ENCODE results near the gene PRKD2.

The PRKD2 gene

DNA sequence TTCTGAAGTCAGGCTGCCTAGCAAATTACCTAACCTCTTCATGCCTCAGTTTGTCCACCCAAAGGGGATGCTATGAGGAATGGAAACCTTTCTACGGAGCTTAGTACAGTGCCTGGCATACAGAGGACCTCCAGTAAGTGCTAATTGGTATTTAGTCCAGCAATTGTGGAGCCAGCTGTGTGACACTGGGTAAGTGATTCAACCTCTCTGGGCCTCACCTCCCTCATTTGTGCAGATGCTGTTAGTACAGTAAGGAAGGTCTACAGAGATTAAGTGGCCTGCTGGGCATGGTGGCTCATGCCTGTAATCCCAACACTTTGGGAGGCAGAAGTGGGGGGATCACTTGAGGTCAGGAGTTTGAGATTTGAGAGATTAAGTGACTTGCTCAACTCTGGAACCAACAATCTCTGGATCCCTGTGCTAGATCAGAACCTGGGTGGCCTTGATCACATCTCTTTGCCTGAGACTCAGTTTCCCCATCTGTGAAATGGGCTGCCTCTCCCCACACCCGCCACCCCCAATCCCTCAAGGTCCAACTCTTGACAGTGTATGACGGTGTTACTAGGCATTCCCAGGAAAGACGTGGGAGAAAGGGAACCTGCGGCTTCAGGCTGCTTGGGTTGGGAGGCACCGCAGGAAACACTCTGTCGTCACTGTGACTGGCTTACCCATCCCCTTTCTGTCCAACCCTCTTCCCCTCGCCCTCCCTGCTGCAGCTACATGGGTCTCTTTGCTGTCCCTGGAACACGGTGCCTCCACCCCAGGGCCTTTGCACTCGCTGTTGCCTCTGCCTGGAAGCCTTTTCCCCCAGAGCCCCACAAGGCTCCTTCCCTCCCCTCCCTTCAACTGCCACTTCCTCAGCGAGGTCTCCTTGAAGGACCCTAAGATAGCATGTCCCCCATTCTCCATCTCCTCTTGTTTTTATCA lies 18.3 kb downstream of the PRKD2 start:
- DNase-seq, result no peak

DNA sequence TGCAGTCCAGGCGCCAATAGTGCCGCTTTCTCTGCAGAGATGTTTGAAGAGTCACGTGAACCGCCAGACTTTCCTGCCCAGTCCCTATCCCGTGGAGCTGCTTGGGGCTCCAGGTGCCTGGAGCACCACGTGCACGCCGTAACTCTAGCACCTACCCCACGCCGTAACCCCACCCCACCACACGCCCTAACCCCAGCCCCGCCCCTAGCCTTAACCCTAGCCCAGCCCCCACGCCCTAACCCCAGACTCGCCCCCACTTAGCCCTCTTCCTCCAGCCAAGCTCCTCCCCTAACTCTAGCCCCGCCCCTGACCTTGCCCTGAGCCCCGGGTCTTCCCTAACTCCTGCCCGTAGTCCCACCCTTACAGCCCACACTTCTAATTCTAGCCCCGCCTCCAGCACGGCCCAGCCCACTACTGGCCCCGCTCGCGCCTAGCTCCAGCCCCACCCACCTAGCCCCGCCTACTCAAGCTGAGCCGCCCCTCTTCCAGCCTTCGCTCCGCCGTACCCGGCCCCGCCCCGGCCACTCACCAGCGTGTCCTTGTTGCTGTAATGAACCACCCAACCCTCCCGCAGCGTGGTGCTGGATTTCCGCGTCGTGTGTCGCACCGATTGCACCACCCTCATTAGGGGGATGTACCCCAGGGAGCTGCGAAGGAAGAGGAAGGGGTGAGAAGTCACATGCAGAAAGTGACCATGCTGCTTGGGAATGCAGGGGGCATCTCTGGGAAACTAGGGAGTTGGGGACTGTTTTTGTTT lies 19.5 kb downstream of the PRKD2 start:
- DNase-seq, result no peak

DNA sequence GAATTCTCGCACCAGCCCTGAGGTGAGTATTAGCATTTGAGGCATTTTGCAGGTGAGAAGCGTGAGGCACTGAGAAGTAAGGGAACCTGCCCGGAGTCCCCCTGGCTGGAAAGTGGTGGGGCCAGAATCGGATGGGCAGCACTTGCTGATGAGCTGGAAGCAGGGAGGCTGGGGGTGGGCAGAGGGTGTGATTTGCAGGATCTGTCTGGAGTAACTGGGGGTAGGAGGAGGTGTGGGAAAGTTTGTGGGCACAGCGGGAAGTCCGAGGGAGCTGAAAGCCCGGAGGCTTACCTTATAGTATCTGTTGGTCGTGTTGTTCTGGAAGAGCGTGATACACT lies 20.1 kb downstream of the PRKD2 start:
- DNase-seq, result no peak

DNA sequence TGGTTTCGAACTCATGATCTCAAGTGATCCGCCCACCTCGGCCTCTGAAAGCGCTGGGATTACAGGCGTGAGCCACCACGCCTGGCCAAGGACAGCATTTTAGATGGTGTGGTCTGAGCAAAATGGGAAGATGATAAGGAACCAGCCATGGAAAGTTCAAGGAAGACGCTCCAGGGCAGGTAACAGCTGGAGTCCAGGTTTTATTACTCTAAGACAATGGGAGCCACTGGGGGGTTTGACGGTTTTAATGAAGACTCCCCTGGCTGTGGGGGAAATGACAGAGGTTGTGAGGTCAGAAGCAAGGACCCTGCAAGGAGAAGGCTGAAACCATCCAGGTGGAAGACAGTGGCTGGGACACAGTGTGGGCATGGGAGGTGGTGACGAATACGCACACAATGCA lies 20.9 kb downstream of the PRKD2 start:
- DNase-seq, result no peak

DNA sequence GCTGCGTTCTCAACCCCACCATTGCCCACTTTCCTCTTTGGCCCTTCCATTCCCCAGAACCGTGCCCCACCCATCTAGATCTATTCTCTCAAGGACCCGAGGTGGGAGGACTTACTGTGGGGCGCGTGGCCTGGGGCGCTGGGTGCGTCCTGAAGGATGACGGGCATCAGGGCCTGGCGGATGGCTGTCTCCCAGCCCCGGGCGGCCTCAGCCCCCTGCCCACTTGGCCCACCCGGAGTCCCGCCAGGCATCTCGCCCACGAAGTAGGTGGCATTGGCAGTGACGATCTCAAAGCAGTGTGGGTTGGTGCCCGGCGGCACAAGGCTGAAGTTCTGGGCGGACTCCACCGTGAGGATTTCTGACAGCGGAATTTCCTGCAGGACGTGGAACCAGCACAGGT lies 23.2 kb downstream of the PRKD2 start:
- no peak for DNase-seq

DNA sequence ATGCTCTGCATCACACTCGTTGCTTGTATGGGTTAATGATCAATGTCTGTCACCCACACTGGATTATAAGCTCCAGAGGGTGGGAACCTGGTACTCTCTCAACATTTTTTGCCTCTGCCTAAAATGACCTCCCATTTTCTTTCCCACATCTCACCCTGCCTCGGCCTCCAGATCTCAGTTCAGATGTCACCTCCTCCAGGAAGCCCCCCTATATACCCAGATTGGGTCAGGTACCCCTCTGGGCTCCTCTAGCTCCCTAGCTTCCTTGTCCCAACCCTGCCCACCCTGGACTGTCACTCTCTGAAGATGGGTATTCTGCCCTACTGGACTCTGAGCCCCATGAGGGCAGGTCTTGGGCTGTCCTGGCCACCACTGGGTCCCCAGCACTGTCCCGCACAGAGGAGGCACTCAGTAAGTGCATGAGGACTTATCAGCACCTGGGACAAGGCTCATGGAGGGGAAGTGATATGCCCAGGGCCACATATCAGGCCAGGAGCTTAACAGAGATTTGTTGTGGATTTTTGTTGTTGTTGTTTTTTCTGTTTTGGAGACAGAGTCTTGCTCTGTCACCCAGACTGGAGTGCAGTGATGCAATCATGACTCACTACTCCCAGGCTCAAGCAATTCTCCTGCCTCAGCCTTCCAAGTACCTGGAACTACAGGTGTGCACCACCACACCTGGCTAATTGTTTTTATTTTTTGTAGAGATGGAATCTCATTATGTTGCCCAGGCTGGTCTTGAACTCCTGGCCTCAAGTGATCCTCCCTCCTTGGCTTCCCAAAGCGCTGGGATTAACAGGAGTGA lies 23.8 kb downstream of the PRKD2 start:
- DNase-seq, result no peak

DNA sequence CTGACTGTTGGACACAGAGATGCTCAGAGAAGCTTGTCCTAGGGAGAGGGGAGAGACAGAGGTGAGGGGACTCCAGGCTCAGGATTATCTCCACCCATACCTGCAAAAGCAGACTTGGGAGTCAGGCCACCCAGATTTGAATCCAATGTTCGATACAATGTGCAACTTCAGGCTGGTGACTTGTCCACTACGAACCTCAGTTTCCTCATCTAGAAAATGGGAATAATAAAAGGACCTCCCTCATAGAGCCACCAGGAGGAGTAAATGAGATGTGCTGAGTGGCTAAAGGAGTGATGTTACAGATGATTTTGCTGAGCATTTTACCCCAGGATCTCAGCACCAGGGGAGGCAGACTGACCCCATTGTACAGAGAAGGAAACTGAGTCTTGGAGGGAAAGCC lies 25.0 kb downstream of the PRKD2 start:
- no peak for DNase-seq

DNA sequence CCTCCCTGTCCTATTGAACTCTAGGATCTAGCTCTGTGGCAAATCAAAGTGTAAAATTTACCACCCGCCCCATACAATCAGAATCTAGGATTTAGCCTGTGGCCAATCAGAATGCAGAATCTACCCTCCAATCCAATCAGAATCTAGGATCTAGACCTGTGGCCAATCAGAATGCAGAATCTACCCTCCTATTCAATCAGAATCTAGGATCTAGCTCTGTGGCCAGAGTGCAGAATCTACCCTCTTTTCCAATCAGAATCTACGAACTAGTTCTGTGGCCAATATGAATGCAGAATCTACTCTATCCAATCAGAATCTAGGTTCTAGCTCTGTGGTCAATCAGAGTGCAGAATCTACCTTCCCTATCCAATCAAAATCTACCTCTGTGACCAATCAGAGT lies 25.8 kb downstream of the PRKD2 start:
- DNase-seq, result no peak

DNA sequence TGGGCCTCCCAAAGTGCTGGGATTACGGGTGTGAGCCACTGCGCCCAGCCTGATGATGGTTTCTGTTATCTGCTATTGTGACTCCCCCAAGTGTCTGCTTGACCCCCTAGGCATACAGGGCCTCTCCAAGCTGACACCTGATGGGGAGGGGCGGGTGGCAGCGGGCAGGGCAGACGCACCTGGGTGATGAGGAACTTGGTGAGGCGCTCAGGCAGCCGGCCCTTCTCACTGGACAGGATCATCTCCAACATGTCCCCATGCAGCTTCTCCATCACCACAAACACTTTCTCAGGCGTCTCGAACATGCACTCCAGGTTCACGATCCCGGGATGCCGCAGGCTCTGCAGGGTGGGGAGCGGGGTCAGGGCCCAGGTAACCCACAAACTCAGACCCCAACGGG lies 27.6 kb downstream of the PRKD2 start:
- DNase-seq, result no peak

DNA sequence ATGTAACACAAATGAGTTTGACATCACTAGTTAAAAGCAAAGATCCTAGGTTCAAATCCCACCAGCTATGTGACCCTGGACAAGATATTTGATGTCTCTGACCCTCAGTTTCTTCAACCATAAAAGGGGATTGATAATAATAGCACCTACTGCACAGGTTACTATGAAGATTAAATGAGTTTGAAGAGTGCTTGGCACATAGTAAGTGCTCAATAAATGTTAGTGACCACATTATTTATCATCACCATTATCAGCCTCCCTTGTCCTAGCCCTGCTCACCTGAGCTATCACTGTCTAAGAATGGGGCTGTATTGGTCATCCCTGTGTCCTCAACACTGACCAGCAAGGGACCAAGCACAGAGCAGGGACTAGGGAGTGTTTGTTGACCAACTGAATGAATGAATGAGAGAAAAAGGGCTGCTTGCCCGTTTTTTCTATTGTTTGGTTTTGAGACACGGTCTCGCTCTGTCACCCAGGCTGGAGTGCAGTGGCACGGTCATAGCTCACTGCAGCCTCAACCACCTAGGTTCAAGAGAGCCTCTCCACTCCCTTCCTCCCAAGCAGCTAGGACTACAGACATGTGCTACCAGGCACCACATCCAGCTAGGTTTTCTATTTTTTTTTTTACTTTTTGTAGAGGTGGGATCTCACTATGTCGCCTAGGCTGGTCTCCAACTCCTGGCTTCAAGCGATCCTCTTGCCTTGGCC lies 29.3 kb downstream of the PRKD2 start:
- DNase-seq, result no peak

DNA sequence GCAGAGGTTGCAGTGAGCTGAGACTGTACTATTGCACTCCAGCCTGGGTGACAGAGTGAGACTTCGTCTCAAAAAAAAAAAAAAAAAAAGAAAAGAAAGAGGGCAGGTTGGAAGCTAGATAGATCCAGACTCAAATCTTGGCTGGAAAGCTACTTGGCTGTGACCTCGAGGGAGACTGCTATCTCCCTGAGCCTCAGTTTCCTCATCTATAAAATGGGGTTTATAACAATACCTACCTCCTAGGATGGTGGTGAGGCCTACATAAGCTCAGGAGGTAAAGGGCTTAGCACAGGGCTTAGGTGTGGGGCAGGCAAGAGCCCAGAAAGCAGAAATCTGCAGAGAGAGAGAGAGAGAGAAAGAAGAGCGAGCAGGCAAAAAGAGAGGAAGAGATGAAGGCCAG lies 31.7 kb downstream of the PRKD2 start:
- DNase-seq, result no peak

DNA sequence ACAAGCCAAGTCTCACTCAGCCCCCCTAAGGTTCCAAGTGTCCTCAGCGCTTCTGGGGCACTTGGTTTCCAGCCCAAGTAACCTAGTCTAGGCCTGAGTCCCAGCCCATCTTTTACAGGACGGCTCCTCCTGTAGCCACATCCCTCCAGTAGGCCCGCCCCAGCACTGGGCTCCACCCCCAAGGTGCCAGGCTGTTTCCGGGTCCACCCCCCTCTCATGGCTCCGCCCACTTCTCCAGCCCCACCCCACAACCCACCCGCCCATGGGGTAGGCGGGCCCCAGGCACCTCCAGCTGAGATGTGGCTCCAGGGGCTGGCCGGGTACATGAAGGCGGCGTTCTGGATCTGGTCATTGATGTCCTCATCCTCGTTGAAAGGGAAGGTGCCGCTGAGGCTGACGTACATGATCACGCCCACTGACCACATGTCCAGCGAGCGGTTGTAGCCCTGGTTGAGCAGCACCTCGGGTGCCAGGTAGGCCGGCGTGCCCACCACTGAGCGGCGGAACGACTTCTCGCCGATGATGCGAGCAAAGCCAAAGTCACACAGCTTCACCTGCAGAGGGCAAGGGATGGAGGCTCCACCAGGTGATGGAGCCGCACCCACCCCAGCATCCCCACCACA lies 38.7 kb downstream of the PRKD2 start:
- no peak for DNase-seq

DNA sequence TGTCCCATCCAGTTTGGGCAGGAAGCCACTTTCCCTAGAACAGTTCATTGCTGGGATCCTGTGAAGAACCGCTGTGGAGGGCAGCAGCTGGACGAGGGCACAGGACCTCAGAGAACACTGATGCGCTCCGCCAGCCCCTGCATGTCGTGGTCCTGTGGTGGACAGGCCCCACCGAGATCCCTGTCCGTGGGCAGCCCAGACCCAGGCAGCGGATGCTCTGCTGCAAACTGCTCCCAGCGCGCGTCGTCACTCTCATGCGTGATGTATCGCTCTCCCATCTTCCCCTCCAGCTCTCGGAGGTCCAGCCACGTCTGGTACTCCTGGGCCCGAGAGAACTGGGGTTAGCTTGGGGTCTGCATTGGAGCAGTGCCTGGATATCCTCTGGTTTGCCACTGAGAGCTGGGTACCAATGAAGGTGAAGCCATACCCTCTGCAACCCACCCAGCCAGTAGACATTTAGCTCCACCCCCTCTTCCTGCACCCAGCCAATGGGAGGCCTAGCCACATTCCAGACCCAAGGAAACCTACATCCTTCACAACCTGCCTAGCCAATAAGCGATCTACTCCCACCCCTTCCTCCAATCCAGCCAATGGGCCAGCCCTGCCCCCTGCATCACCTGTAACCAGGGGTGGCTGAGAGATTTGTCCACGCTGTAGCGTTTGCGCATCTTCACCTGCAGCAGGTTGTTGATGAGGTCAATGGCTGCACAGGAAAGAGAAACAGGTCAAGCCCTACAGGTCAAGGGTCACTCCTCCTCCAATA lies 42.3 kb downstream of the PRKD2 start:
- no peak for DNase-seq

DNA sequence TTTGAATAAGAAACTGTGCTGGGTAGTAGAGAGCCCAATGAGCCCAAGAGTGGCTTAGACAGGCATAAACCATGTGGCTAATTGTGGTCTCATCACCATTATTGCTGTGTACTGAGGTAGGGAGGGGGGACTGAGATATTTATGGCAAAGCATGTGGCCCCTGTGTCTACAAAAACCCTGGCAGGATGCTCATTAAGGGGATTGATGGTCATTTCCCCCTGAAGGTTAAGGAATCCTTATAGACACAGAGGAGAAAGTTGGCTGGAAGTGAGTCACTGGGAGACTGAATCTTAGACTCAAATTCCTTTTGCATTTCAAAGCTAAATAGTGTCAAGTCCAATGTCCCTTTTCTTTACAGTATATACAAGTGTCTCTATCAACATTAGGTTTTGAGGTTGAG lies 46.1 kb downstream of the PRKD2 start:
- DNase-seq, result no peak

DNA sequence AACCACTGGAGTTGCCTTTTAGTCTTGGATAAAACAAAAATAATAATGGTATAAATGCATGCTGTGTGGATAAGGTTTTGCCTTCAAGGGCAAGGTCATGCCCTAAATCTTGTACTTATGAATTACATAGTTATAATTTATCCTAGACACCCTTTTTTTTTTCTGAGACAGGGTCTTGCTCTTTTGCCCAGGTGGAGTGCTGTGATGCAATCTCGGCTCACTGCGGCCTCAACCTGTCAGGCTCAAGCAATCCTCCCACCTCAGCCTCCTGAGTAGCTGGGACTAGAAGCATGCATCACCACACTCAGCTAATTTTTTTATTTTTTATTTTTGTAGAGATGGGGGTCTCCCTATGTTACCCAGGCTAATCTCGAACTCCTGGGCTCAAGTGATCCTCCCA lies 48.3 kb downstream of the PRKD2 start:
- no peak for DNase-seq

DNA sequence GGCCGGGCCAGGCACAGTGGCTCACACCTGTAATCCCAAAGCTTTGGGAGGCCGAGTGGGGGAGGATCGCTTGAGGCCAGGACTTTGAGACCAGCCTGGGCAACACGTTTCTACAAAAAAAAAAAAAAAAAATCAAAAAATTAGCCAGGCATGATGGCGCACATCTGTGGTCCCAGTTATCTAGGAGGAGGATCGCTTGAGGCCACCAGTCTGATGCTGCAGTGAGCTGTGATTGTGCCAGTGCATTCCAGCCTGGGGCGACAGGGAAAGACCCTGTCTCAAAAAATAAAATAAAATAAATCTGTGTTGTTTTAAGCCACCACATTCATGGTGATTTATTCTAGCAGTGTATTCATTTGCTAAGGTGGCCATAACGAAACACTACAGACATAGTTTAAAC lies 51.8 kb downstream of the PRKD2 start:
- DNase-seq, result no peak

DNA sequence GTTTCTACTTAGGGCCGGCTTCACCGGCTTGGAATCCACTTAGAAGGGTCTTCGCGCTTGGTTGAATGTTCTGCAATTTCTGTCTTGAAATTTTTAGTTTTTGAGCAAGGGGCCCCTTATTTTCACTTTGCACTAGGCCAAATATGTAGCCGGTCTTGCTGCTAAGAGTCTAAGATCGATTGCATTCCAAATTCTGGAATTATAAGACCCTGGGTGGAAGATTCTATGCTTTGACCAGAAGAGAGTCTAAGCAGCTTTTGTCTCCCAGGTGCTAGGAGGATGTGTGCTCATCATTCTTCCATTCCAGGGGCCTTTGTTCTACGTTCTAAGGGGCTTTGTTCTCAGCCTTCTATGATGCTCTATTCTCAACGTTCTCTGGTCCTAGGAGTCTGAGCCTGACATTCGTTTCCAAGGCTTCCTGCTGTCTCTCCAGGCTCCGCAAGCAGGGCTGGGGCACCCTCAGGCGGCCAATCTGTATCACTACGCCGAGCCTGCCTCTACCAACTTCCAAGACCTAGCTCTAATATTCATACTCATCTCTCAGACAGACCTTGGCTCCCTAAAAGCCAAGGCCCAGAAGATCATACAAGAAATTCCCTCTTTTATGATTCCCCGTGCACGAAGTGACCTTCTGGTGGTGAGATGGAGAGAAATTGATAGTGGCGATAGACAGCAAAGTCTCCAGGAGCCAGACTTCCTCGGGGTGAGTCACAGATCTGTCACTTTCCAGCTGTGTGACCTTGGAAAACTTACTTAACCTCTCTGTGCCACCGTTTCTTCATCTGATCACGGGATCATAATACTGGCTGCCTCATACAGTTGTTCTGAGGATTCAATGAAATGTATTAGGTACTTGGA lies 55.0 kb downstream of the PRKD2 start:
- DNase-seq, result peak; percentile 89

DNA sequence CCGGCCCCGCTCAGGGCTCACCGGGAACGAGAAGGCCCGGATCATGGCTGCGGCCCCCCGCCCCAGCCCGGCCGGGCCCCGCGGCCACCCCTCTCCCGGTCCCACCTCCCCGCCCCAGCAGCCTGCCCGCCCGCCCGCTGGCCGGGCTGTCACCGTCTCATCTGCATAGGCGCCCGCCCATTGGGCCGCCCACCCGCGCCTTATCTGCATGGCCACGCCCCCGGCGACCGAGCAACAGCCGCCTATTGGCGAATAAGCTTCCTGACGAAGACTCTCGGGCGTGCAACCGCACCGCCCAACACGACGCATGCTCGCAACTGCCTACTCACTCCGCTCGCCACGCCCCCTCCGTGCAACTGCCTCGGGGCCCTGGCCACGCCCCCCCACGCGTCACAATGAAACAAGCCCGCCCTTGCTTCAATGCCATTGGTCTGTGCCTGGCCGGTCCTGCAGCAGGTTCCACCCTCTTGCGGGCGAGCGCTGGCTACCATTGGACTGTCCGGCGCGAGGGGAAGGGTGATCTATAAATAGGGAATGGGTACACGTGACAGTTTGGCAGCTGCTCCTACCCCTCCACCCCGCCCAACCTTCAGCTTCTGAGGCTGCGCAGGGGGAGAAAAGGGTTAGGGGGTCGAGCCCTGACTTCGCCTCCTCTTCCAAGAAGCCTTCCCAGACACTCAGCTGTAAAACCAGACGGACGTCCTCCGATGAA lies 55.7 kb downstream of the PRKD2 start, which contains the start of gene DACT3:
TSS of gene DACT3 (minus strand) at position 163 of the 712 bp plus-strand sequence. CDS start at position 45, 118 bp downstream.
- peak; percentile 99 for DNase-seq

DNA sequence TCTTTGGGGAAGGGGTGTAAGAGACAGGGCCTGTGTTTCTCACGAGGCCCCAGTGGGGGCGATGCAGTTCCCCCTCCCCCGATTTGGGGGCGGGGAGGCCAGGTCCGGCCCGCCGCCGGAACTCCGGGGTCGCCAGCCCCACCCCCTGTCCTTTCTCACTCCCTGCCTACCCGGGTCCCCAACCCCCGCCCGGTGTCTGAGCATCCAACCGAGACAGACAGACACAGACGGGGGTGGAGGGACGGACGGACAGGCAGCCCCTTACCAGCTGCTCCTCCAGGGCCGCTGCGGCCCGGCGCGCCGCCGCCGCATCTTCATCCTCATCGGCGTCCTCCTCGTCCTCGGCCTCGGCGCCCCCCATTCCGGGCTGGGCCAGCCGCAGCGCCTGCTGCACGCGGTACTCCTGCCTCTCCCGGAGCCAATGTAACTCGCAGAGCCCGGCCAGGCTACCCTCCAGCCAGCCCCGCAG lies 56.3 kb downstream of the PRKD2 start:
- no peak for DNase-seq

Data from NCI-H1694 (cell line).